EL (cell line): Measurements from ENCODE around the gene RCE1.

ENCODE experiments used
- DNase-seq: peaks from one replicate; pipeline ENCODE4 v3.0.0-alpha.2; 2016

The RCE1 gene

DNA sequence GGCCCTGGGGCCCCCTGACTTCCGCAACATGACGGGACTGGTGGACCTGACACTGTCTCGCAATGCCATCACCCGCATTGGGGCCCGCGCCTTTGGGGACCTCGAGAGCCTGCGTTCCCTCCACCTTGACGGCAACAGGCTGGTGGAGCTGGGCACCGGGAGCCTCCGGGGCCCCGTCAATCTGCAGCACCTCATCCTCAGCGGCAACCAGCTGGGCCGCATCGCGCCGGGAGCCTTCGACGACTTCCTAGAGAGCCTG, 14.6 kb downstream of the RCE1 start:
- DNase-seq, result no peak

DNA sequence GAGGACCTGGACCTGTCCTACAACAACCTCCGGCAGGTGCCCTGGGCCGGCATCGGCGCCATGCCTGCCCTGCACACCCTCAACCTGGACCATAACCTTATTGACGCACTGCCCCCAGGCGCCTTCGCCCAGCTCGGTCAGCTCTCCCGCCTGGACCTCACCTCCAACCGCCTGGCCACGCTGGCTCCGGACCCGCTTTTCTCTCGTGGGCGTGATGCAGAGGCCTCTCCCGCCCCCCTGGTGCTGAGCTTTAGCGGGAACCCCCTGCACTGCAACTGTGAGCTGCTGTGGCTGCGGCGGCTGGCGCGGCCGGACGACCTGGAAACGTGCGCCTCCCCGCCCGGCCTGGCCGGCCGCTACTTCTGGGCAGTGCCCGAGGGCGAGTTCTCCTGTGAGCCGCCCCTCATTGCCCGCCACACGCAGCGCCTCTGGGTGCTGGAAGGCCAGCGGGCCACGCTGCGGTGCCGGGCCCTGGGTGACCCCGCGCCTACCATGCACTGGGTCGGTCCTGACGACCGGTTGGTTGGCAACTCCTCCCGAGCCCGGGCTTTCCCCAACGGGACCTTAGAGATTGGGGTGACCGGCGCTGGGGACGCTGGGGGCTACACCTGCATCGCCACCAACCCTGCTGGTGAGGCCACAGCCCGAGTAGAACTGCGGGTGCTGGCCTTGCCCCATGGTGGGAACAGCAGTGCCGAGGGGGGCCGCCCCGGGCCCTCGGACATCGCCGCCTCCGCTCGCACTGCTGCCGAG, 15.1 kb downstream of the RCE1 start:
- DNase-seq, result no peak

DNA sequence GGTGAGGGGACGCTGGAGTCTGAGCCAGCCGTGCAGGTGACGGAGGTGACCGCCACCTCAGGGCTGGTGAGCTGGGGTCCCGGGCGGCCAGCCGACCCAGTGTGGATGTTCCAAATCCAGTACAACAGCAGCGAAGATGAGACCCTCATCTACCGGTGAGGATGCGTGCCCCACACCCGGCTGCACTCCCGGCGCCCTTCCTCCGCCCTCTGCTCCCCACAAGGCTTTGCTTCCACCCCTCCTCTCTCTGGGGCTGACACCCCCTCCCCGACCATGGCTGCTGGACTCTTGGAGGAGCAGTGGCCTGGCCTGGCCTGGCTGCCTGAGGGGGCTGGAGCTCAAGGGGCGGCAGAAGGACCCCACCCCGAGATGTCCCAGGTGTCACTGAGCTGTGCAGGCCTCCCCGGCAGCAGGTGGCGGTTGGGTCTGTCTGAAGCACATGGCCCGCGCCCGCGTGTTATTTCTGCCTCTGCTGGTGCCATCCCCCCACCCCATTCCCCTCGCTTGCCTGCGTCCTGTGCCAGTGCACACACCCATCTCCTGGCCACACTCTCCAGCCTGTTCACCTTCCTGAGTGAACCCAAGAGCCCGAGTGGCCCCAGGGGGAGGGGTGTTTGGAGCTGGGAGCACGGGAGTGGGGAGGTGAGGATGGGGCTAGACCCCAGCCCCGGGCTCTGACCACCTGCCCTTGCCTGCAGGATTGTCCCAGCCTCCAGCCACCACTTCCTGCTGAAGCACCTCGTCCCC, 15.9 kb downstream of the RCE1 start:
- DNase-seq, result no peak

- no peak for DNase-seq
Observed at GRCh38 chr11:66859686-66860448, 16.6 kb downstream of the RCE1 start.

DNA sequence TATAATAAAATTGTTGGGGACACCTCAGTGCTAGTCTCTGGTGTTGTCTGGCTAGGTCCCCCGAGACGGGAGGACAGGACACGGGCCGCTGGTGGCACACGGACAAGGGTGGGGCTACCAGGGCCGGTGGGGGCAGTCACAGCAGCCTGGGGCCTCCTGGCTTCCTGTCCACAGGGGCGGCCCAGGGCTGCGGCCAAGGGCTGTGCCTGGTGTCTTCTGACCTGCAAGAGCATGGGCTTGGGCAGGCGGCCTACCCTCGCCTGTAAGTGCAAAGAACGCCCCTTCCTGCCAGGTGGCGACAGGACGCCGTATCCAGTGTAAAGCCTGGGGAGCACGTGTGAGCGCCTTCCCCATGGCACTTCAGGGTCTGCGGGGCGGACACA, 17.2 kb downstream of the RCE1 start:
- no peak for DNase-seq

DNA sequence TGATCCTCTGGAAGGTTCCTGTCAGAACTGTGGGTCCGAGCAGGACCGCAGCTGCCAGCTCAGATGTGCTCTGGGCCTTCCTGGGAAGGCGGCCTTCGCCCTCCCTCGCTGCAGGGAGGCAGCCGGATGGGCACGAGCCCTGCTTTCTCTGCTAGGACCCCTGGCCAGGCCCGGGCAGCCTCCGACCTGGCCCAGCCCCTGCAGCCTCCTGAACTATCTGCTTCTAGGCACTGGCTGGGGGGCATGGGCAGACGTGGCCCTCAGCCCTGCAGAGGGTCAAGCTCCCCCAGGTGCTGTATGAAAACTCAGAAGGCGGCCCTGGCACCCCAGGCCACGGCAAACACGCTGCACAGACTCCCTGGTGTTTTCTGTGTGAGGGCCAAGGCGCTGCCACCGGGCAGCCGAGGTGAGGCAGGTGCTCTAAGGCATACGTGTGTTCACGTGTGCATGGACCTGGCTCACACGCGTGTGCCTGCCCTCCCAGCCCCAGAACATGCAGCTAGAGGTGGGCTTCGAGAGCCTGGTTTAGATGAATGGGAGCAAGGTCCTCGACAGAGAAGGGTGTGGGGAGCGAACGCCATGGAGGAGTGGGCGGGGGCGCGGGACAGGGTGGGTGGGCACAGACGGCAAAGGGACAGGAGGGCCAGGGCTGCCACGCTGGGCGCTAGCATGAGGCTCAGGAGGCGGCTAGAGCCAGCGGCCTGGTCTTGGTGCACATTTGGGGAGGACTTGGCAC, 18.0 kb downstream of the RCE1 start:
- no peak for DNase-seq

GRCh38 chr11:66861774-66862558, 18.7 kb downstream of the RCE1 start:
- no peak for DNase-seq

- no peak for DNase-seq
Observed at GRCh38 chr11:66862559-66863037, 19.4 kb downstream of the RCE1 start.

DNA sequence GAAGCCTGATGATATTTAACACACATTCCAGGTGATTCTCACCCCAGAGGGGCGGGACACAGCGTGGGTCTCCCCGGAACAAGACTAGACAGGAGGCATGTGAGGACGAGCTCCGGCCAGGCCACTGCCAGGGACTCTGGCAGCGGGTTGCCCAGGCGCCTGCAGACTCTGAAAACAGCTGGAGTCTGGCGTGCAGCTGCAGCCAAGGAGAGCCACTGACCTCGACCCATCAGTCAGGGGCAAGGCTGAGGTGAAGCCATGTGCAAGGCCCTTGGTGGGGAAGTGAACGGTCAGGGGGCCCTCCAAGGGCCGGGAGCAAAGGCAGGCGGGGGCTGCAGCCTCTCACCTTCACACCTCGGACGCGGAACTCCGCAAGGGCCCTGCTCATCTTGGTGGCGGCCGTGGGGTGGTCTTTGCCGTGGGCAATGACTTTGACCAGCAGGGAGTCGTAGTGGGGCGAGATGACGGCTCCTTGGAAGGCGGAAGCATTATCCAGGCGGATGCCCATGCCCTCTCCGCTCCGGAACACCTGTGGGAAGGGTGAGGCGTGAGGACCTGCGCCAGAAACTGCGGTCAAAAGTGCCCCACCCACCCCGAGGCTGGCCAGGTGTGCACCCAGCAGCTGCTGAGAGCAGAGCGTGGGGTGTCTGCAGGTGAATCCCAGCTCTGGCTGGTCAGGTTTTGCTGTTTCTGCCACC, 20.3 kb downstream of the RCE1 start:
- DNase-seq, result no peak

- DNase-seq, result no peak
Observed at GRCh38 chr11:66864172-66864901, 21.1 kb downstream of the RCE1 start.

- DNase-seq, result no peak
Observed at GRCh38 chr11:66864924-66865697, 21.9 kb downstream of the RCE1 start.

DNA sequence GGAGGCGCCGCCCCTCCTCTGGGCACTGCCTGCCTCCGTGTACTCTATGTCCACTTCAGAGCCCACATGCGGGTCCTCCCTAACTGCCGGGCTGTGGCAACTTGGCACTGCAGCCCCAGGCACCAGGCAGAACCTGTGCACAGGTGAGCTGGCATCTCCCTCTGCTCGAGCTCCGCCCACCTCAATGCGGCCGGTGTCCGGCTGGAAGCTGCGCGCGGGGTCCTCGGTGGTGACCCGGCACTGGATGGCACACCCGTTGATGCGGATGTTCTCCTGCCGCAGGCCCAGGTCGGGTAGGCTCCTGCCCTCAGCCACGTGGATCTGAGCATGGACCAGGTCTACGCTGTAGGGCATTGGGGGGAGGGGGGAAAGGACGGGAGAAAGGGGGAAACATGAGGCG, 22.8 kb downstream of the RCE1 start:
- no peak for DNase-seq

DNA sequence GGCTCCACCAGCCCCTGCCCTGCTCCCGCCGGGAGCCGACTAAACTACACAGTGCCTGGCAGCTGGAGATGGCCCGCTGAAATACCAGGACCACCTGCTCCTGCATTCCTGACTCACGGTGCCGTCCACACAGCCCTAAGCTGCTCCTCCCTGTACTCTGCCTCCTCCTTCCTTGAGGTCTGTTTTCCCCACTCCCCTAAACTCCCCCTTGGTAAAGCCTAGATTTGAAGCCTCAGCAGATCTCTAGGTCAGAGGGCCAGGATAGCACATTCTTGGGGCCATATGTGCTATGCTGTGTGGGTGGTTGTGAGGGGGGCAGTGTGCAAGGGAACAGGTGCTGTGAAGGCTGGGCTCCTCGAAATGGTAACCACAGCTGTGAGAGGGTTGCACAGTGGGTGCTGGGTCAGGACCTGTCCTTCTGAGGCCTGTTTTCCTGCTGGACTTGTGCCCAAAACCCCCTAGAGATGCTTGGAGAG, 23.3 kb downstream of the RCE1 start:
- no peak for DNase-seq

DNA sequence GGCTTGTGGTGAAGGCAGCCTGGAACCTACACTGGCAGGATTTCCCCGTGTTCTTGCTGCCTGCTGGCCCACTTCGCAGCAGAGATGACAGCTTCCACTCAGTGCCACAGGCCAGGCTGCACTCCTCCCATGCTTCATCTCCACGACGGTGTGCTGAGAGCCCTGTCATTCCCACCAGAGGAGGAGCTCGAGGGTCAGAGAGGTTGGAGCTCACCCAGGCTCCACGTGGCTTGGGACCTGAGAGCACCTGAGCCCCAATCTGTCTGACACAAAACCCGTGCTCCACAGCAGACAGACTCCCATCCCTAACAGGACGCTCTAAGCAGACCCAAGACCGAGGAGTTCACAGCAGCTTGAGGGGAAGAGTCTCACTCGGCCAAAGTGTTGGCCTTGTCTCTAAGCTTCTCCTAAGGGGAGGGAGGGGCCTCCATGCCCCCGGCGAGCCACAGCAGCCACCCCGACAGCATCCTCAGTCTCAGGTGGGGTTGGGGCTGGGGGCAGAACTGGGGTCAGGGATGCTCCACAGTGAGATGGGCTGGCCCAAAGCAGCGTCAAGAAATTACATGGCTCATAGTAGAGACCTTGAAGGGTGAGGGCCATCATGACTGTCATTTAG, 24.3 kb downstream of the RCE1 start:
- DNase-seq, result no peak

DNA sequence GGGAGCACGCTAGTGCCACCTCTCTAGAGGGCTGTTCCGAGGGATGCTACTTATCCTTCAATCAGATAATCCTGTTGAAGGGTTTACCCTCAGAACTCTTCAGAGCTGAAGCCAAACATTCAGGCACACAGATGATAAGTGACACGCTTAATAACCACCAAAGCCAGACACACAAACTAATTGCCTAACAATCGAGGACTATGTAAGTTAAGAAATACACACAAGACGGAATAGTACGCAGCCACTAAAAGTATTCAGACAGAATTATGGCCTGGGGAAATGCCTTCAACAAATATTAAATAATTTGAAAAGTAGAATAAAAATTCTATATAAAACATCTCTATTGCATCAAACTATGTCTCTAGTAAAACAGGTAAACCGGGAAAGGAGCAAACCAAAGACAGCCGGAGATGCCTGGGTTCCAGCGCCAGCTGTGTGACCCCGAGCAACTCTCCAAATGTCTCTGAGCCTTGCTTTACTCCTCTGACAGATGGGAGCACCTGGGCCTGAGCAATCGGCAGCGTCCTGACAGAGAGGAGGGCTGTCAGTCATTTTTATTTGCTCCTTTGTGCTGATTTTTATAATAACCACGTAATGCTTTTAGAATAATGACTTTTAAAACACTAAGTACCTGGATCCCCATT, 25.0 kb downstream of the RCE1 start:
- DNase-seq, result no peak

DNA sequence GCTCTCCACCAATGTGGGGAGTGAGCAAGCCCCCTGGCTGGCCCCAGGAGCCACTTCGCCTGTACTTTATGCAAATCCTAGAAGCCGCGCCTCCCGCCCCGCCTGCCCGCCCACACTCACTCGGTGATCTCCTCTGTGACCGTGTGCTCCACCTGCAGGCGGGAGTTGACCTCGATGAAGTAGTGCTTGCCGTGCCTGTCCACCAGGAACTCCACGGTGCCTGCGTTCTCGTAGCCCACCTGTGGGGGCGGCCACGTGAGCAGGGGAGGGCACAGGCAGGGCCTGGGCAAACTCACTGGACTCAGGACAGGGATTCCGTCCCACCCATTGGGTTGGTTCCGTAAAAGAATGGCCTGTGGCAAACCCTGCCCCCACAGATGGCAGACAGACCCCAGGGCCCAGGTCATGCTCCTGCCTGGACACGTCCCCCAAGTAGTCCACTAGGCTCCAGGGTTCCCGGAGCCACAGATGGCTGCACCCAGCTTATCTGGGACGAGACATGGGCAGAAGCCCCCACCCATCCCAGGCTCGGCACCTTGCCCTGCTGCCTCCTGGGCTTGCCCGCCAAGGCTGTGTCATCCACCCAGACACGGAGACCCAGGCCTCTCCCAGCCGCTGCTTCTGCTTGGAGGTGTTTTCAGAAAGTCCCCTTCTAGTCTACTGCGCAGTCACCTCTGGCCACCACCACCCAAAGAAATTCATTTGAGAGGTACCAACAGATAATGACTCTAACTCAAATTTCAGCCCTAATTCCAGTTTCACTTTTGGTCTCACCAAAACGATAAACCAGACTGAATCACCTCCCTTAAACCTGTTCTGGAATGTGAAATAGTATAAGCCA, 25.7 kb downstream of the RCE1 start:
- no peak for DNase-seq

- DNase-seq, result no peak
Observed at GRCh38 chr11:66869567-66869870, 26.3 kb downstream of the RCE1 start.

DNA sequence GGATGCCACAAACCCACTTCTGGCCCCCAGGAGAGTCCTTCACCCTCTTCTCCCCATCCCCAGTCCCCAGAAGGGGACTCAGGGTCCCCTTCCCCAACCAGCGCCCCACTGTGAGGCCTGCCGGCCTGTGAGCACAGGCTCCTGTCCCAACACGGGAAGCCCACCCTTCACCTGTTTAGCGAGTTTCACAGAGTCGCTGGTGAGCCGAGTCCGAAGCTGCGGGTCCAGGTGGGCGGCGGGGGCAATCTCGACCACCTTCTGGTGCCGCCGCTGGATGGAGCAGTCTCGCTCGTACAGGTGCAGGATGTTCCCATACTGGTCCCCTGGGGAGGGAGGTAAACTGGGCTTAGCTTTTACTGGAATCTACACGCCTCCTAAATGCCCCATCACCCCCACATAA, 26.9 kb downstream of the RCE1 start:
- DNase-seq, result no peak
